GM12873 (cell line): Measurements from ENCODE around the gene TPT1.

Source experiments
- CTCF ChIP-seq: IDR thresholded peaks from 2 replicates; pipeline ENCODE4 v1.5.1; 2012; ENCODE audit warnings: low read depth, mild to moderate bottlenecking, moderate library complexity, low read length, control low read depth; ENCODE audit not compliant: insufficient read depth; ENCODE audit errors: missing control alignments

The TPT1 gene

GRCh38 chr13:45365558-45365885 is 24.5 kb upstream of the TPT1 start:
- TF ChIP-seq CTCF, result no peak

GRCh38 chr13:45364876-45365557 is 24.0 kb upstream of the TPT1 start:
- TF ChIP-seq CTCF, result no peak

GRCh38 chr13:45362939-45363338 is 22.0 kb upstream of the TPT1 start:
- TF ChIP-seq CTCF, result peak; percentile 37

GRCh38 chr13:45361596-45362206 is 20.7 kb upstream of the TPT1 start:
- no peak for TF ChIP-seq CTCF

- no peak for TF ChIP-seq CTCF
Observed at GRCh38 chr13:45356966-45357672, 16.1 kb upstream of the TPT1 start.

GRCh38 chr13:45353895-45354294 is 12.9 kb upstream of the TPT1 start:
- no peak for TF ChIP-seq CTCF

- no peak for TF ChIP-seq CTCF
Observed at GRCh38 chr13:45352031-45352430, 11.0 kb upstream of the TPT1 start.
